Amniotic epithelial cell (primary cell): Measurements from ENCODE around the gene MLLT1.

Experiments
- DNase-seq: peaks from one replicate; pipeline ENCODE4 v3.0.0-alpha.2; 2010; ENCODE audit warnings: low read depth

Gene MLLT1

DNA sequence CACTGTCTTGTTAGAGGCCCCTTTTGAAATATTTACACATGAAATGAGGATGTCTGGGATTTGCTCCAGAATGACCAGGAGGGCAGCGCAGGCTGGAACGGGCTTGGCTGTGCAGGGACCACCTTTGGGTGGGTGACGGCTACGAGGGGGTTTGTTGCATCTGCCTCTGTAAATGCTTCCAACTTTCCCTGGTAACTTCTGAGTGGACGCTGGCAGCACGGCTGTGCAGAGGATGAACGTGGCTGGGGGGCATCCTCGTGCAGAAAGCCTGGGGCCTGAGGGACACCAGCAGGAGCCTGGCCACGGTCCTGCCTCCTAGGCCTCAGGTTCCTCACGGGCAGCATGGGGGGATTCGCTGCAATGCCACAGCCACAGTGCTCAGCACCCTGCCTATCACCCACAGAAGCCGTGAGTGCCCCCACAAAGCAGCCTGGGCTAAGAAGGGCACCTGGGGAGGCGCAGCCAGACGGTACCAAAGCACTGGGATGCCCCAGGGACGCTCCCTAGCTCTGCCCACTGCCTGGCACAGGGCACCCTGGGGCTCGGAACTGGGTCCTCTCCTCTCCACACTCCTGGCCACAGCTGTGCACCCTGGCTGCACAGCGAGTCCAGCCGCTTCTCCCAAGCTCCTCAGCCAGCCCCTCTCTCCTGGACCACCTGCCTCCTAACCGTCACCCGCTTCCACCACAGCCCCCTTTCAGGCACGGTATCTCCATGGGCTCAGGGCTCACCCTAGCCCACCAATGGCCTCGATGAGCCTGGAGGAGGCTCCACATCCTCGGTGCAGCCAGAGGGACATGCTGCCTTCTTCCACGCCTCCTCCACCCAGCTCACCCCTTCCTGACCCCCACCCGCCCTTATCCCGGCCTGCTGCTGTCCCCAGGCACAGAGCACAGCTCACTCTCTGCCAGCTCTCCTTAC is 44.5 kb downstream of the MLLT1 start:
- DNase-seq: no peak

- DNase-seq: no peak
These were observed 45.2 kb downstream of the MLLT1 start for GRCh38 chr19:6234527-6234926.

GRCh38 chr19:6233827-6234511 is 45.8 kb downstream of the MLLT1 start:
- no peak for DNase-seq

DNA sequence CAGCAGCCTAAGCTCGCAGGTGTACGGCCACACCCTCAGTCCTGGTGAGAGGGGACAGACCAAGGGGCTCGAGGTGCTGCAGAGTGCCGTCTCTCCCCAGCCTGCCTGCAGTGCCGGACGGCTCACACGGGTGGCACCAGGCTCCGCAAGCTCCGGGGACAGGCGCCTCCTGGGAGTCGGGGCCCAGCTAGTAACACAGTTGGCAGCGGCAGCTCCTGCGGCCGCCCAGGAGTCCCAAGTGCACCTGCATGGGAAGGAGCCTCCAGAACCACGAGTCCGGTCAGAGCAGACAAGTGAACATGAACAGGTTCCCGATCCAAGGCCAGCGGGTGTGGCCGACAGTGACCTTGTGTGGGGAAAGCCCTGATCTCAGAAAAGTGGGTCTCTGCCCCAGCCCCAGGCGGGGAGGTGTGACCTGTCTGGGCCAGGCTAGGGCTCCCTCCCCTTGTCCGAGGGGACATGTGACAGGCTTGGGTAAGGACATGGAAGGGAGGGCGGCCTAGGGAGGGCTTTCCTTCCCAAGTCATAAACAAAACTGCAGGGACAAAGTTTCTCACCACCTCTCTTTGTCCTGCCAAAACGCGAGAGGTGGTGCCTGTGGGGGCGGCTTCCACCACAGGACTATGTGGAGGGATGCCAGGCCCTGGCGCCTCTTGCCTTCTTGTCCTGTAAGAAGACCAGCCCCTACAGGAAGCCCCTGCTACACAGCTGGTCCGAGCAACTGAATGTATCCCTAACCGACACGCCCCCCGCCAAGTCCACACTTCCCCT is 46.5 kb downstream of the MLLT1 start:
- DNase-seq: no peak

GRCh38 chr19:6232601-6233055 is 47.1 kb downstream of the MLLT1 start:
- peak; percentile 97 for DNase-seq

GRCh38 chr19:6230991-6231448 is 48.8 kb downstream of the MLLT1 start:
- DNase-seq: no peak

- DNase-seq: no peak
These were observed 49.6 kb downstream of the MLLT1 start for GRCh38 chr19:6229951-6230712.

GRCh38 chr19:6229216-6229913 is 50.4 kb downstream of the MLLT1 start:
- no peak for DNase-seq

GRCh38 chr19:6228551-6229215 is 51.1 kb downstream of the MLLT1 start:
- DNase-seq: no peak

- no peak for DNase-seq
These were observed 51.8 kb downstream of the MLLT1 start for GRCh38 chr19:6227936-6228325.

- no peak for DNase-seq
These were observed 52.4 kb downstream of the MLLT1 start for GRCh38 chr19:6227156-6227935.

DNA sequence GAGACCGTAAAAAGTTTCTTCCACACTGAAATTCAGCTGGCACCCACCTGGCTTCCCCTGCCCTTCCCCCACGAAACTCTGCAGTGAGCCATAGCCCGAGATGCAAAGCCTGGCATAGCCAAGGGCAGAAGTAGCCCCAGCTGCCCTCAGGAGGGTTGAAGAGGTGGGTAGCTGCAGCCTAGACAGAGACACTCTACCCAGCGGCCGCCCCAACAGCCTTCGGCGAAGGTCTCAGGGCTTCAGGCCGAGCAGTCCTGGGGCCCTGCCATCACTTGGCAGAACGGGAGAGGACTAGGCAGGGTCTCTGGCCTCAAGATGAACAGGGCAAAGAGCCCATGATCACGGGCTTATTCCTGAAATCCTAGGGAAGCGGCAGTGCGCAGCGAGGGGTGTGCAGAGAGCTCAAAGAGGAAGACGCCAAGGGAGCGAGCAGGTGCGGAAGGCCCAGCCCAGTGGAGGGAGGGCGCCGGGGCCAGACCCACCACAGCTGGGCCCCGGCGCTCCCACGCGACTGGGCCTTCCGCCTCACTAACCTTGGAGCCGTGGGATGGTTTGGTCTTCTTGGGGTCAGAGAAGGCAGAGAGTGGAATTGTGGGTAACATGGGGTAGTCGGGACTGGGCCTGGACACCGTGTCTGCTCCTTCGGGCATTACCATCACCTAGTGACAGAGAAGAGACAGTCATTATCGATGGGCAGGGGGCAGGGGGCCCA is 53.2 kb downstream of the MLLT1 start:
- no peak for DNase-seq

- no peak for DNase-seq
These were observed 53.8 kb downstream of the MLLT1 start for GRCh38 chr19:6226012-6226411.

GRCh38 chr19:6225232-6225865 is 54.4 kb downstream of the MLLT1 start:
- DNase-seq: no peak

GRCh38 chr19:6224308-6224675 is 55.5 kb downstream of the MLLT1 start:
- DNase-seq: no peak

DNA sequence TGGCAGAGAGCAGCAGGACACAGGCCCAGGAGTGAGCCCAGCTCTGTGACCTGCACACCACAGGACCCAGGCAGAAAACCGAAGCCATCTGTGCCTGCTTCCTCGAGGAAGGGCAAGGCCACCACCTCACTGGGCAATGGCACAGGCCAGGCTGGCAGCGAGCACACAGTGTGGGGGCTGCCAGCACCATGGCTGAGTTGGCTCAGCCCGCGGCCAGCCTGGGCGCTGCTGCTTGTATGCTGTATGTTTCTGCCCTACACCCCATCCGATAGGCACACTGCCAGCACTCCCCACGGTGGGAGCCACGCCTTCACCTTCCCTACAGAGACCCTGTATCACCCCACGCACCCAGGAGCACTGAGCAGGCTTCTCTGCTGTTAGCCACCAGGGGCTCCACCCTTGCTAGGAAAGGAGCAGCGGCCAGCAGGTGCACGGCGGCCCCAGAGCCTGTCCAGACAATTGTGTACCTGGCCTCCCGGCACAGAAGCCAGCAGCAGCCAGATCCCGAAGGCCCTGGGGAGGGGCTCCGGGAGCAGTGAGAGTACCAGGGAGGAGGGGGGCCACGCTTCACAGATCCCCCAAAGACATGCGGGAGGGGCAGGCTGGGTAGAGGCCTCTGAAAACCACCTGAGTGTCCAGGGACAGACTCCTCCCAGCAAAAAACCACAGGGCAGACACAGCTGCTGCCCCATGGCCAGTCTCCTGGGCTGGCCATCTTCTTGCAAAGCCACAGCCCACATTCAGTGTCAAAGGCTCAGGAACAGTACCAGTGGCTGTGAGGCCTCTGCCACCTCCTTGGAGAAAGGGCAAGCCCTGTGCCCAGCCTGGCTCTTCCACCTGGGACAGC is 56.1 kb downstream of the MLLT1 start:
- no peak for DNase-seq

GRCh38 chr19:6222884-6223283 is 56.9 kb downstream of the MLLT1 start:
- no peak for DNase-seq
